H9 (cell line): Measurements from ENCODE around the gene OR2AG1. TPM values are rescaled to one million over a fixed set of nuclear protein-coding genes. Genes with fewer than 3 reads are reported as not detected.

Experiments used
- DNase-seq: peaks from one replicate; pipeline ENCODE4 v3.0.0-alpha.2; 2017
- H2AFZ ChIP-seq: one replicate; pipeline ENCODE4 v1.6.1; 2013; ENCODE audit warnings: mild to moderate bottlenecking, low read length, control low read depth, moderate library complexity
- H2AK5ac ChIP-seq: 2 replicates; pipeline ENCODE4 v1.6.1; 2013; ENCODE audit warnings: low read length, control low read depth, mixed read lengths; ENCODE audit not compliant: insufficient read length
- H2BK120ac ChIP-seq: one replicate; pipeline ENCODE4 v1.6.1; 2013; ENCODE audit warnings: low read depth, mild to moderate bottlenecking, low read length, control low read depth, inconsistent platforms; ENCODE audit not compliant: poor library complexity, severe bottlenecking
- H2BK12ac ChIP-seq: 2 replicates; pipeline ENCODE4 v1.6.1; 2013; ENCODE audit warnings: low read length, control low read depth, mixed read lengths, low read depth; ENCODE audit not compliant: insufficient read length
- H2BK15ac ChIP-seq: 2 replicates; pipeline ENCODE4 v1.6.1; 2013; ENCODE audit warnings: low read depth, low read length, control low read depth
- H2BK20ac ChIP-seq: one replicate; pipeline ENCODE4 v1.6.1; 2013; ENCODE audit warnings: low read depth, mild to moderate bottlenecking, low read length, control low read depth, inconsistent platforms; ENCODE audit not compliant: poor library complexity, severe bottlenecking
- H2BK5ac ChIP-seq: 2 replicates; pipeline ENCODE4 v1.6.1; 2013; ENCODE audit warnings: low read length, control low read depth, mixed read lengths; ENCODE audit not compliant: insufficient read length
- H3K14ac ChIP-seq: 2 replicates; pipeline ENCODE4 v1.6.1; 2013; ENCODE audit warnings: low read length, control low read depth; ENCODE audit not compliant: insufficient read depth
- H3K18ac ChIP-seq: 2 replicates; pipeline ENCODE4 v1.6.1; 2013; ENCODE audit warnings: low read depth, mild to moderate bottlenecking, mixed read lengths, low read length, control low read depth; ENCODE audit not compliant: insufficient read length
- H3K23ac ChIP-seq: 2 replicates; pipeline ENCODE4 v1.6.1; 2013; ENCODE audit warnings: low read length, control low read depth, mixed read lengths, low read depth; ENCODE audit not compliant: insufficient read length
- H3K23me2 ChIP-seq: 2 replicates; pipeline ENCODE4 v1.6.1; 2013; ENCODE audit warnings: low read depth, mild to moderate bottlenecking, mixed read lengths, low read length, control low read depth; ENCODE audit not compliant: insufficient read length, poor library complexity, severe bottlenecking
- H3K27ac ChIP-seq: 2 replicates; pipeline ENCODE4 v1.5.1; 2013; ENCODE audit warnings: low read length, control low read depth, mixed read lengths, low read depth; ENCODE audit not compliant: insufficient read length
- H3K27me3 ChIP-seq: 2 replicates; pipeline ENCODE4 v1.6.1; 2013; ENCODE audit warnings: low read length, control low read depth, inconsistent platforms; ENCODE audit not compliant: insufficient read depth
- H3K4ac ChIP-seq: 2 replicates; pipeline ENCODE4 v1.6.1; 2013; ENCODE audit warnings: low read depth, mild to moderate bottlenecking, control low read depth, inconsistent platforms, low read length, moderate library complexity
- H3K4me1 ChIP-seq: 2 replicates; pipeline ENCODE4 v1.6.1; 2013; ENCODE audit warnings: low read length, control low read depth, inconsistent platforms; ENCODE audit not compliant: insufficient read depth
- H3K4me2 ChIP-seq: 2 replicates; pipeline ENCODE4 v1.6.1; 2013; ENCODE audit warnings: low read length, control low read depth, mixed read lengths; ENCODE audit not compliant: insufficient read length, insufficient read depth
- H3K56ac ChIP-seq: 2 replicates; pipeline ENCODE4 v1.6.1; 2013; ENCODE audit warnings: low read depth, mild to moderate bottlenecking, mixed read lengths, low read length, control low read depth; ENCODE audit not compliant: insufficient read length
- H3K79me1 ChIP-seq: 2 replicates; pipeline ENCODE4 v1.6.1; 2013; ENCODE audit warnings: low read depth, mild to moderate bottlenecking, moderate library complexity, low read length, control low read depth, inconsistent platforms; ENCODE audit not compliant: insufficient read depth, poor library complexity, severe bottlenecking
- H3K79me2 ChIP-seq: 2 replicates; pipeline ENCODE4 v1.6.1; 2013; ENCODE audit warnings: low read length, control low read depth, inconsistent platforms; ENCODE audit not compliant: insufficient read depth
- H3K9ac ChIP-seq: 2 replicates; pipeline ENCODE4 v1.6.1; 2013; ENCODE audit warnings: low read length, control low read depth, mixed read lengths; ENCODE audit not compliant: insufficient read length; ENCODE audit errors: extremely low read depth
- H3K9me3 ChIP-seq: one replicate; pipeline ENCODE4 v1.6.1; 2013; ENCODE audit warnings: low read depth, low read length, inconsistent platforms; ENCODE audit not compliant: control insufficient read depth
- H3T11ph ChIP-seq: one replicate; pipeline ENCODE4 v1.6.1; 2013; ENCODE audit warnings: mild to moderate bottlenecking, low read length, control low read depth, inconsistent platforms
- H4K20me1 ChIP-seq: one replicate; pipeline ENCODE4 v1.6.1; 2013; ENCODE audit not compliant: control insufficient read depth, insufficient read length, insufficient read depth
- H4K5ac ChIP-seq: 2 replicates; pipeline ENCODE4 v1.6.1; 2013; ENCODE audit warnings: low read depth, mild to moderate bottlenecking, mixed read lengths, low read length, control low read depth; ENCODE audit not compliant: insufficient read length
- H4K8ac ChIP-seq: replicated peaks from 2 replicates; pipeline ENCODE4 v1.6.1; 2013; ENCODE audit warnings: low read length, control low read depth, mixed read lengths, low read depth; ENCODE audit not compliant: insufficient read length
- H4K91ac ChIP-seq: 2 replicates; pipeline ENCODE4 v1.6.1; 2013; ENCODE audit warnings: low read depth, mild to moderate bottlenecking, moderate library complexity, mixed read lengths, low read length, control low read depth; ENCODE audit not compliant: insufficient read length
- H3K27ac Mint-ChIP-seq, 3 experiments: 2 replicates in 2 of 3; 3 replicates in 1 of 3; pipeline ENCODE4 v1.8.0; 2020 to 2021; ENCODE audit warnings: mixed read lengths in 3 of 3, mild to moderate bottlenecking in 1 of 3, moderate library complexity in 1 of 3
- H3K27me3 Mint-ChIP-seq: 2 replicates; pipeline ENCODE4 v1.8.0; 2021; ENCODE audit warnings: low read depth, mild to moderate bottlenecking, moderate library complexity, mixed read lengths
- H3K36me3 Mint-ChIP-seq, 3 experiments: 2 replicates in 2 of 3; 3 replicates in 1 of 3; pipeline ENCODE4 v1.8.0; 2020 to 2021; ENCODE audit warnings: low read depth in 3 of 3, mixed read lengths in 3 of 3; ENCODE audit not compliant: insufficient read depth in 1 of 3
- H3K4me1 Mint-ChIP-seq, 2 experiments: 2 replicates each; pipeline ENCODE4 v1.8.0; 2020; ENCODE audit warnings: mixed read lengths in 2 of 2
- H3K4me3 Mint-ChIP-seq, 2 experiments: 2 replicates in 1 of 2; 3 replicates in 1 of 2; pipeline ENCODE4 v1.8.0; 2020 to 2021; ENCODE audit warnings: mild to moderate bottlenecking in 2 of 2, mixed read lengths in 2 of 2, moderate library complexity in 1 of 2
- H3K9me3 Mint-ChIP-seq, 2 experiments: 2 replicates in 1 of 2; 3 replicates in 1 of 2; pipeline ENCODE4 v1.8.0; 2020; ENCODE audit warnings: mild to moderate bottlenecking in 2 of 2, mixed read lengths in 2 of 2, moderate library complexity in 1 of 2
- total RNA-seq: library from RNA; stranded (reverse); gene quantifications from 2 replicates; pipeline ENCODE4 v1.2.1, GENCODE V29; 2021
- TF ChIP-seq, protein P1 (sequence below): fragments of 200-600 bp; sonication (generic); conservative IDR thresholded peaks from 3 replicates; pipeline ENCODE4 v1.8.0; 2021; ENCODE audit warnings: antibody characterized with exemption, mild to moderate bottlenecking

The OR2AG1 gene
- total RNA-seq, 1 experiment from 2014 or later, result not detected

DNA sequence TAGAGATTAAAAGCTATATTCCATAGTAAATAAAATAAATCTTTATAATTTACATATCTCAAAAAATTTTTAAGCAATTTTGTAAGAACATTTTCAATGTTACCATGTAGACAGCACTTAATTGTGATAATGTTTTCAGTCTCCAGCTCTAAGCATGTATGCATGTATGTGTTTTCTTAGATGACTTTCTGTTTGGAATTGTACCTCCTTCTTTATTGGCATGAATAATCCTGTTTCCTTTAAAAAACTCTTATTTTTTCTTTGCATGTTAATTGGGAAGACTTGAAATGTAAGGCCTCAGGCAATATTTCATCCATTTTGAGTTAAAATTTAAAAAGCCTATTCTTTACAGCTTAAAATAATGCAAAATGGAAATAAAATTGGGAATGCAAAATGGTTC lies 2.0 kb upstream of the OR2AG1 start:
- no peak overlapping the region for H4K5ac ChIP-seq
- no peak overlapping the region for H2BK15ac ChIP-seq
- no peaks in the 10 kb centered on the region for H3K4me1 ChIP-seq
- peaks cover 0 to 2% of the 10 kb centered on the region in 2 experiments; a peak in 2 of 4 replicates for H3K4me1 Mint-ChIP-seq
- H3K36me3 Mint-ChIP-seq, result no peaks in the 10 kb centered on the region
- H3K27me3 ChIP-seq, result no peaks in the 10 kb centered on the region
- H3K56ac ChIP-seq, result no peak overlapping the region
- no peak overlapping the region for H4K91ac ChIP-seq
- no peak overlapping the region for H3K18ac ChIP-seq
- TF ChIP-seq, protein P1, sequence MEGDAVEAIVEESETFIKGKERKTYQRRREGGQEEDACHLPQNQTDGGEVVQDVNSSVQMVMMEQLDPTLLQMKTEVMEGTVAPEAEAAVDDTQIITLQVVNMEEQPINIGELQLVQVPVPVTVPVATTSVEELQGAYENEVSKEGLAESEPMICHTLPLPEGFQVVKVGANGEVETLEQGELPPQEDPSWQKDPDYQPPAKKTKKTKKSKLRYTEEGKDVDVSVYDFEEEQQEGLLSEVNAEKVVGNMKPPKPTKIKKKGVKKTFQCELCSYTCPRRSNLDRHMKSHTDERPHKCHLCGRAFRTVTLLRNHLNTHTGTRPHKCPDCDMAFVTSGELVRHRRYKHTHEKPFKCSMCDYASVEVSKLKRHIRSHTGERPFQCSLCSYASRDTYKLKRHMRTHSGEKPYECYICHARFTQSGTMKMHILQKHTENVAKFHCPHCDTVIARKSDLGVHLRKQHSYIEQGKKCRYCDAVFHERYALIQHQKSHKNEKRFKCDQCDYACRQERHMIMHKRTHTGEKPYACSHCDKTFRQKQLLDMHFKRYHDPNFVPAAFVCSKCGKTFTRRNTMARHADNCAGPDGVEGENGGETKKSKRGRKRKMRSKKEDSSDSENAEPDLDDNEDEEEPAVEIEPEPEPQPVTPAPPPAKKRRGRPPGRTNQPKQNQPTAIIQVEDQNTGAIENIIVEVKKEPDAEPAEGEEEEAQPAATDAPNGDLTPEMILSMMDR, result no peak
- no peak for DNase-seq
- H3K9me3 Mint-ChIP-seq, result no peaks in the 10 kb centered on the region
- no peaks in the 10 kb centered on the region for H3K79me2 ChIP-seq
- no peak overlapping the region for H3K14ac ChIP-seq
- no peak overlapping the region for H2AFZ ChIP-seq
- H2BK5ac ChIP-seq, result no peak overlapping the region
- no peak overlapping the region for H3T11ph ChIP-seq
- no peak overlapping the region for H3K27ac Mint-ChIP-seq
- H3K9me3 ChIP-seq, result no peaks in the 10 kb centered on the region
- no peak overlapping the region for H3K4me3 Mint-ChIP-seq
- H4K20me1 ChIP-seq, result no peaks in the 10 kb centered on the region
- no peak overlapping the region for H3K9ac ChIP-seq
- no peak overlapping the region for H3K27ac ChIP-seq
- no peaks in the 10 kb centered on the region for H3K27me3 Mint-ChIP-seq
- H2BK20ac ChIP-seq, result no peak overlapping the region
- no peak overlapping the region for H3K23ac ChIP-seq
- no peaks in the 10 kb centered on the region for H3K79me1 ChIP-seq
- H4K8ac ChIP-seq, result no peak overlapping the region
- no peak overlapping the region for H2BK12ac ChIP-seq
- no peak overlapping the region for H3K4ac ChIP-seq
- H2BK120ac ChIP-seq, result no peak overlapping the region
- no peak overlapping the region for H3K4me2 ChIP-seq
- H3K23me2 ChIP-seq, result no peaks in the 10 kb centered on the region
- H2AK5ac ChIP-seq, result no peak overlapping the region
